Ammon's horn (tissue), 1 donor: ENCODE measurements around the gene CENPM.
A peak's percentile ranks its signal among the peaks of the same experiment; 100 is the strongest.

Source experiments
- DNase-seq: peaks from one replicate; pipeline ENCODE4 v3.0.0-alpha.2; 2016; ENCODE audit warnings: low spot score

CENPM gene

DNA sequence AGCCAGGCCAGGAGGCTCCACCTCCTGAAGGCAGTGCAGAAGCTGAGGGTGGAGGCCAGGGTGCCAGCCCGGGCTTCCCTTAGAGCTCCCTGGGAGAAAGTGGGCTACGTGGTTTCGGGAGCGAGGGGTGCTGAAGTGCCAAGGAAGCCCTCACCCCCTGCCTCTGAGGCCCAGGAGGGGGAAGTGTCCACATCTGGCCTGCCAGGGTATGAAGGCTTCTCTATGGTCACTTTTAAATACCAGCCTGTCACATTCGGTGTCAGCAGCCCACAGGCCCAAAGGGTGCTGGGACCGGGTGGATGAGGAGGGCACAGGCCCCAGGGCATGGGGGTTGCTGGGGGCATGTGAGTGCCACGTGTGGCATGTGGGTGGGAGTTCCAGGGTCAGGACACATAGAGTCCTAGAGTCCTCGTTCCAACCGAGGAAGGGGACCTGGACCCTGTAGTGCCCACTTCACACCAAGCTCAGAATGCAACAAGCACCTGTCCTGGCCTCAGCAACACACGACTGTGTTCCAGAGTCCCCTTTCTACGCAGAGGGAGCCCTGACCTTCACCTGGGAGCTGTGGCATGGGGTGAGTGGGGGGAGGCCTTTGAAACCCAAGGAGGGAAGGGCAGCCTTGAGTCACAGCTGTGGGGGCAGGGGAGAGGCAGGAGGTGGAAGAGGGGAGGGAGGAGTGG is 33.8 kb downstream of the CENPM start:
- no peak for DNase-seq

DNA sequence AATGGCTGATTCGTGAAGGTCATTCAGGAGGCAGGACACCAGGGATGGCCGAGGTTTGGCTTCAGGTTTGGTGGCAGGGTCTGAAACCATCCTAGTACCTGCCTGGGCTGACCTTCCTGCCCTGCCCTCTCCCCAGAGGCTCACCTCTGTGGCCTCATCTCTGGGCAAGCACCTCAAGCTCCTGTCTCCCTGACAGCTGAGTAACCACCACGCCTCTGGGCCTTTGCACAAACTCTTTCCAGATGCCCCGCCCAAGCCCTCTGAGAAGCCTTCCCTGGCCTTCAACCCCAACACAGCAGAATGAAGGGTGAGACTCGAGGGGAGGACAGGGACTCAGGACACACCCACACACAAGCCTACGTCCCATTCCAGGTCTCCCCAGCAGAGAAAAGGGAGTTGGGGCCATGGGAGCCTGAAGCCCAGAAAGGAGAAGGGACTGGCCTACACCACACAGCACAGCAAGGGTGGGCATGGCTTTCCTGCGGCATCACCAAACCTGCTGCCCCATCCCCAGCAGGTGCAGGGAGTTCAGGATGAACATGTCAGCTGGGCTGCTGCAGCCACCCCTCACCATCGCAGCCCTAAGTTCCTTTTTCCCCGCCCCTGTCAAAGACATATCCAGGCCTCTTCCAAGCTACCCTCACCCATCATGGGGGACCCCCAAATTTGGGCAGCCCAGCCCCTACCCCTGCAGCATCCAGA is 34.5 kb downstream of the CENPM start:
- no peak for DNase-seq

DNA sequence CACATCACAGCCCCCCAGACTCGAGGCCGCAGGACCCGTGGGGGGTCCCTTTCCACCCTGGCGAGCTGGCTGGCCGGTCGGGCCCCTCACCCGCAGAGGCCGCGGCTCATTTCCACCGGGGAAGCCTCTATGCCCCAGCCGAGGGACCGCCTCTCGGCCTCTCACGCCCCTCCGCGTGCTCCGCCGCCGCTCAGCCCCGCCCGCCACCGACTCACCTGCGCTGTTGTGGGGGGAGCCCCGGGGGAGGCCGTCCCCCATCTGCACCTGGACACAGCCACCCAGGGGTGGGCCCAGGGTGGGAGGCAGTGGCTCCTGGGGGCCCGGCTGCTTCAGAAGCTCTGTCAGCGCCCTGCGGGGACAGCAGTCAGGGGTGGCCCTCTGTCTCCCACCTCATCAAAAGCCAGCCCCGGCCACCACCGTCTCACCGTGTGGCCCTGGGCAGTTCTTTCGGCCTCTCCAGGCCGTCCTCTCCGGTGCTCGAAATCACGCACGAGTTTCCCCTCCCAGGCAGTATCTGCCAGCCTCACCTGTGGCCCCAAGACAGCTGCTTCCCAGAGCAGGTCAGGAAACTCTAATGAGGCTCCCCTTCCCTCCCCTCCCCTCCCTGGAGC is 35.8 kb downstream of the CENPM start:
- DNase-seq: no peak

DNA sequence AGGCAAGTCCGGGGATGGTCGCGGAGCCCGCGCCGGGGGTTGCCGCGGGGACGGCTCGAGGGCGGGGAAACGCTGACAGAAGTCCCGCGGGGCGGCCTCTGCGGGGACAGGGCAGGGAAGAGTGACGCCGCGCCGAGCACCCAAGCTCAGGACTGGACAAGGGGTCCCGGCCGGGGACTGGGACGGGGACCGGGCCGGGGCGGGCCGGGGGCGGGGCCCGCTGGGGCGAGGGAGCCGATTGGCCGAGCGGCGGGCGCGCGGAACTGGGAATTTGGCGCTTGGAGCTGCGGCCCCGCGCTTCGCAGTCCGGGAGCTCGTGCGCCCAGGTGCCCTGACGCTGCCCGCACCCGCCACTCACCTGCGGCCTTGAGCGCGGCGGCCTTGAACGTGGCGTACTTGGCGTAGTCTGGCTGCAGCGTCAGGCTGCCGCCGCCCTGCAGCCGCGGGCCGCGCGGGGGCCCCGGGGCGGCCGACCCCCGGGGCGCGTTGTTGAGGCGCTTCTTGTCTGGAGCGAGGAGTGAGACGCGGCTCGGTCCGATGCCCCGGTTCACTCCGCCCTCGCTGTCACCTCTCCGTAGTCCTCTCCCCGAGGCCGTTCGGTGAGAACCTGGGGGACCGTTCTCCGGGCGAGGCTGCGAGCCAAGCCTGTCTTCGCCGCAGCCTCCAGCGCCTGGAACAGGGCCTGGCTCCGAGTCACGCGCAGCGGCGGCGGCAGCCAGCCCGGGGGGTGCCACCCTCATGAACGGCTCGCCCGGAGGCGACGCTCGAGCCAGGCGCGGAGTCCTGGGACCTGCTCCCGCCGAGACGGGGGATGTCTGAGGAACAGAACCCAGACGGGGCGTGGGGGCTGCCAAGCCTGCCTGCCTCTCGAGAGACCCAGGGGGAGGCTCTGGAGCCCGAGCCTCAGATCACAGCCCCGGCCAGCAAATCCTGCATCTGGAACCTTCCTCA is 36.6 kb downstream of the CENPM start:
- DNase-seq: peak; percentile 66

DNA sequence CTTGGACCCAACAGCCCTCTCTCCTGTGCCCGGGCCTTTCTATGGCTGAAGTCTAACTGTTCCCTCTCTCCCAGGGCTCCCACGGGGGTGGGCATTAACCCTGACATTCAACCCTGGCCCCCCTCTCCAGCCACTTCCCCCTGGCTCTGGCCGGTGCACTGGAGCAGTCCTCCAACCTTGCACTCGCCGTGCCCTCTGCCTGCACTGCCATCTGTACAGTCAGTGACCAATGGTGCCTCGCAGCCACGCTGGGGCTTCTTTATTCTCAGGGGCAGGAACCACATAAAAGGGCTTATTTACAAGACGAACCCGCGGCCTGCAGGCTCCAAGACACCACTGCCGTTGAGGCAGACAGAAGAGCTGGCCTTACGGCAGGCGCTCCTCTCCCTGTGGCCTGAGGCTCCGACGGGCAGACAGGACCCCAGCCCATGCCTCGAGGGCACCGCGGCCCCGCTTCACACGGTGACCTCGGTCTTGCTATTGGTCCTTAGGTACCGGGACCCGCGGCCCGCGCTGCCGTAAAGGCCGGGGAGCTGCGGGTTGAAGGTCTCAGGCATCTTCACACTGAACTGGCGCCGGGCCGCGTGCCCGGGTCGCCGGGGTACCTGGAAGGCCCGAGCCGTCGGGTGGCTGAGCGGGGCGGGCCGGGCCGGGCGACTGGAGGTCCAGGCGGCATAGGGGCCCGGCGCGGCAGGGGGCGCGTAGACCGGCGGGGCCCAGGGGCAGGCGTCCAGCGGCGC is 37.5 kb downstream of the CENPM start:
- peak; percentile 25 for DNase-seq

DNA sequence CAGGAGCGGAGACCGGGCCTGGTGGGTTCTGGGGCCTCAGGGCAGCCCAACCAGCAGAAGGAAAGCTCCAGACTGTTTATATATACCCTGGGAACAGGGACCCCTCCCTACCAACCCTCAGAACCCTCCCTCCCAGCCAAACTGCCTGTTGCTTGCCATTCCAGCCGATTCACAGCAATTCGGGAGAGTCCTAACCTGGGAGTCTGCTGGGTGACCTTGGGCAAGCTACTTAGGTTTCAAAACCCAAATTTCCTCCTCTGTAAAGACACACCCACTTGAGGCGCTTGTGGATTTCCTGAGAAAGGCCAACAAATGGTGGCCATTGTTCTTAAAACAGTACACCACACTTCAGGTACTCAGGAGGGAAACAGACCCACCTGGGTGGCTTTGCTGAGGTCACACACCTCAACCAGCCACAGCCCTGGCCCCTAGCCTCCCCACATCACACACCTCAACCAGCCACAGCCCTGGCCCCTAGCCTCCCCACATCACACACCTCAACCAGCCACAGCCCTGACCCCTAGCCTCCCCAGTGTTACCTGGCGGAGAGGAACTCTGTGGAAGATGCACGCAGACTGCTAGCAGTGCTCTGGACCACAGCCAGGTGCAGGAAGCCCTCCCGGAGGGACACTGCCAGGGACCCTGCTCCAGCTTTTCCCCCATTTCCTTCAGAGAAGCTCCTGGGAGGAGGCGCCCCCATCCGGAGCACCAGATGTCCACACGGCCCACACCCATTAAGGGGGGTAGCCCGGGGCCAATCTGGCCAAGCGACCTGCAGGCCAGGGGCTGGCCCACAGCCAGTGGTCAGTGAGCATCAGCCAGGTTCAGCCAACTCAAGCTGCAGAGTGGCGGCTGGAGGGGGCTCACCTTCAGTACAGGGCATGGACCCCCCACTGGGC is 38.3 kb downstream of the CENPM start:
- DNase-seq: no peak

DNA sequence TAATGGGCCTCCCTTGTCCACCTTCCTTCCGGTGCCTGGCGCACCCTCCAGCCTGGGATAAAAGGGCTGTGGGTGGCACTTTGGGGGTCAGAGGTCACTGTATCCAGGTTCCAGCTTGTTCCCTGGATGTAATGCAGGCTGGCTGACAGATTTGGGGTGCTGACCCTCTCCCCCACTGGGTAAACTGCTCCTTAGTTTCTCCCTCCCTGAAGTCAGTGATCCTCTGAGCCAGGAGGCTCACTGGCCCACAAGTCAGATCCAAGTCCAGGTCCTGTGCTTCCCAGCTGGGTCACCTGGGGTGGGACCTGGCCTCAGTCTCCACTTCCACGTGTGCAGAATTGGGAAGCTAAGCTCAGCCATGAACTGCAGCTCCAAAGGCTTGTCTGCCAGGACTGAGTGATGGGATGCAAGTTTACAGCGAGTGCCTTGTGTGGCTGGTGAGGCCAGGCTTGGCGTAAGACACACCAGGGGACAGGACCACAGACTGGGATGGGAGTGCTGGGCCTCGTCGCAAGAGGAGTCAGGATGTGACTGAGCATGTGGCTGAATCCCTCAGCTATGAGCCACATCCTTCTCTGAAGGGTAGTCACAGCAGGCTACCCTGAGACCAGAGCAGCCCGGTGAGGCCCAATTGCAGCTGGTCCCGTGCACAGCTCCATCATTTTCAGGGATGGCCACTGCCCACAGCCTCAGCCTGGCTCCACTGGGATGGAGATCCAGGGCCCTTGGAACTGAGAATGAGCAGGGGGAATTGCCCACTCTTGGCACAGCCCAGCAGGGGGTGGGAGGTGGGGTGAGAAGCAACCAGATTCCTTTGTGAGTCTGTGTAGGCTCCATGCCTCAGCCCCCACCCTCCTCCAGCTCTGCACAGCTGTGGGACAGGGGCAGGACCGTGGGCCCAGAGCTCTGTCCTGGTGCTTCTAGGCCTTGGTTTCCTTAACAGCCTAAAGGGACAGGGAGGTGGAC is 39.2 kb downstream of the CENPM start:
- no peak for DNase-seq

DNA sequence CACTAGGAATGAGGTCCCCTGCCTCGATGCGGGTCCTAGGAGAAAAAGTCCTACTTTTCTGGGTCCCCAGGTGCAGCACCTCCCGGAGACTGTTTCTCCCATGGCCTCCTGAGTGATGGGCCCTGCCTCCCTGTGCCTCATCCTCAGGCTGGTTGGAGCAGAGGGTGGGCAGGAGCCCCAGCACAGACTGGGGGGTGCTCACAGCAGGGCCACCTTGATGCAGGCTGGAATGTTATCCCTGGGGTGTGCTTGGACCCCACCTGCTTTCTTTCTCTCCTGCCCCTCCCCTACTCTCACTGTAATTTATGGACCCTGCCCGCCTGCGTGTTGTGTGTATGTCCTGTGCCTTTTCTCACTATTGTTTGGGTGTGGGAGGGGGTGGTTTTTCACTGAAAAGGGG is 40.1 kb downstream of the CENPM start:
- no peak for DNase-seq

DNA sequence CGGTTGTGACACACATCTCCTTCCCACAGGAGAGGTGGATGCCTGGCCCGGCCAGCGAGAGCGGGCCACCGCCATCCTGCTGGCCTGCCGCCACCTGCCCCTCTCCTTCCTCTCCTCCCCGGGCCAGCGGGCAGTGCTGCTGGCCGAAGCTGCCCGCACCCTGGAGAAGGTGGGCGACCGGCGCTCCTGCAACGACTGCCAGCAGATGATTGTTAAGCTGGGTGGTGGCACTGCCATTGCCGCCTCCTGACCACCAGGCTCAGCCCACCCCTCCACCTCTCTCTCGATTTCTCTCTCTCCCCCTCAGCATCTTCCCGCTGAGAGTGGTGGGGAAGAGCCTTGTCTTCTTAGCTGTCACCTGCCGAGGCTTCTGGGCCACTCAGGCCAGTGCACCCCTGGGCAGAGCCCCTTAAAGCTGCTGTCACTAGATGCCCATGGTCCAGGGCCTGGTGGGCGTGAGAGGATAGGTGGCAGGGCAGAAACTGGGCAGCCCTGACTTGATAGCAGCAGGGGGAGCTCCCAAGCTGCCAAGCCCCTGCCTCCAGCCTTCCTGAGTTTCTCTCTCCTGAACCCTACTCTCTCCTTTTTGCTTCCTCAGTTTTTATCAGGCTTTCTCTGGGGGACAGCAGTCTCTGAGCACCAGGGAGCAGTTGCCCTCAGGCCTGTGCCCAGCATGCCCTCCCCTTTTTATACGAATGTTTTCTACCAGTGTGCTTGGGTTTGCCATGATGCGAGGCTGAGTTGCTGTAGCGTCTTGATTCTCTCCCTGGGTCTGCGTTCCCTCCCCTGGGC is 41.3 kb downstream of the CENPM start:
- DNase-seq: no peak

DNA sequence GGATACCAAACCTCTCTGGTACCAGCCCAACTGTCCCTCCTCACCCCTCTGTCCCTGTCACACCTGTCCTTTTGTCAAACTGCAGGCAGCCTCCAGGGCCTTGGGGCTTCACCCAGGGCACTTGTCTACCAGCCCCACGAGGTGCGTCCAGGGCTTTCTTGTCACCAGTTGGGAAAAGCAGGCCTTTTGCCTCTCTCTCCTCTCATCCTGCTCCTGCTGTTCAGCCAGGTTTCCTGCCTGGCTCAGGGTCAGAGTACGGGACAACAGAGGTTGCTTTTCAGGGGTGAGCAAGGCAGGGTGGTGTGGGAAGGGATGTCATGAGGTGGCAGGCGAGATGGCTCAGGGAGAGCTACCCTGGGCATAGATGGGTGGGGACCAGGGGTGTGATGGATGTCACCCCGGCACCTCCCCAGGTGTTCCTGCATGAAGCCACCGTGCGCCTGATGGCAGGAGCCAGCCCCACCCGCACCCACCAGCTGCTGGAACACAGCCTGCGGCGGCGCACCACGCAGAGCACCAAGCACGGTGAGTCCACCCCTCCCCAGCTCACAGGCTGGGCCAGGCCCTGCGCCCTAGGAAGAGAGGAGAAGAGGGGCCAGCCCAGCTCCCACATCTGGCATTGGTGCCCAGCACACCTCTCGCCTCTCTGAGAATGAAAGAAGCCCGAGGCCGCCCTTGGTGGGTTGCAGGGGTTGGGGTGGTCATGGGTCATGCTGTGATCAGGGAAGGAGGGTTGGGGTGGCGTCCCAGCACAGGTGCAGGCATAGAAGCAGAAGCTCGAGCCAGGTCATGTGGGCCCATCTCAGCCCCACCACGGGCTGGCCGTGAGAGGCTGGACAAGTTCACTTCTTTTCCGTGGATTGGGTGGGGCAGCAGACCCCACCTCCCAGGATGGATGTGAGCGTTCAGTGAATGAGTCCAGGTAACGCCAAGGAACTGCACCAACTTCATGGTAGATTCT is 42.2 kb downstream of the CENPM start:
- no peak for DNase-seq

DNA sequence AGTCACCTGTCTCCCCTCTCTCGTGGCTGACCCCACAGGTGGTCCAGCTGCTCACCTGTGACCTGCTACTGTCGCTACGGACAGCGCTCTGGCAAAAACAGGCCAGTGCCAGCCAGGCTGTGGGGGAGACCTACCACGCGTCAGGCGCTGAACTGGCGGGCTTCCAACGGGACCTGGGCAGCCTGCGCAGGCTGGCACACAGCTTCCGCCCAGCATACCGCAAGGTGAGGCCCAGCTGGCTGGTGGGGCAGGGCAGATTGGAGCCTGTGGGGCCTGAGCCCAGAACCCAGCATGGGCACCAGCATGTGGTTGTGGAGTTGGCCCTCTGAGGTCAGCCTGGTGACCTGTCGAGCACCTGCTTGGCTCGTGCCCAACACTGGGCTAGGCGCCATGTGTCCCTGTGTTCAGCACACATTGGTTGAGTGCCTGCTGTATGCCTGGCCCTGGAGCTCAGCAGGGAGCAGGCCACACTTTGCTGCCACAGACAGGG is 44.0 kb downstream of the CENPM start:
- DNase-seq: no peak

DNA sequence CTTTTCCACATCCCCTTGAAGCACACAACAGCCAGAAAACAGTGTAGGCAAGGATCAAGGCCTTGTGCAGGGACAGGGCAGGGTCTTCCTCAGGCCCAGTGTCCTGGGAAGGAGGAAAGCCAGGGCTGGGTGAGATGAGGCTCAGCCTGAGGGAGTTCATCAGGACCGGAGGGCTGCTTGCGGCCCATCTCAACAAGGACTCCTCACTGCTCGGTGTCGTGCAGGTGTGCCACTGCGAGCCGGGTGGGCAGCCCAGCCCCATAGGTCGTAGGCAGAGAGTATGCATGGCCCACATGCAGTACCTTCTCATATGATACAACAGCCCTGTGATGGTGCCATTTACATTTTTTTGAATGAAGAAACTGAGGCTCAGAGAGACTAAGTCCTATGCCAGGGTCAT is 44.9 kb downstream of the CENPM start:
- DNase-seq: no peak

DNA sequence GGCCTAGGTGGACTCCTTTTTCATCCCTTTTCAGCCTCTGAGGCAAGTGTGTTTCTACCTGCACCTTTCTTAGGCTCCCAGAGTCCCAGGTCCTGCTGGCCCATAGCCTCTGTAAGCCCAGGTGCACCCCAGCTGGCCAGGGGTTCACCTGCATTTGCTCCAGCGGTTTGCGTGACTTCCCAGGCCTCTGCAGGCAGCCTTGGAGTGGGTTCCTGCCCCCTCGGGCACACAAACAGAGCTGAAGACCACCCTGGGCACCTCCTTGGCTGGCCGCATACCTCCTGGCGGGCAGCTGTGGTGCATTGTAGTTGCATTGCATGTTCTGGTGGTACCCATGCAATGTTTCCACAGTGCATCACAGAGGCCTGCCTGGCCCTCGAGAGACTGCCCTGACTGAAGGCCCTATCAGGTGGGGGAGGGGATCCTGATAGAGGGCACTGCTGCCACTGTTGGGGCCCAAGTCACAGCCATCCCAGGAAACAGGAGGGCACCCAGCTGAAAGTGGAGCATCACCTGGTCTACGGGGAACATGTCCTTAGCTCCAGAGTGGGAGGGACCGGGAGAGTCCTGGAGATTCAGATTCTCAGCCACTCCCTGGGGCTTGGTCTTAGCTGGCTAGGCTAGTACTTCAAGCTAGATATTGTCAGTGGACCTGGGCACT is 46.2 kb downstream of the CENPM start:
- no peak for DNase-seq

DNA sequence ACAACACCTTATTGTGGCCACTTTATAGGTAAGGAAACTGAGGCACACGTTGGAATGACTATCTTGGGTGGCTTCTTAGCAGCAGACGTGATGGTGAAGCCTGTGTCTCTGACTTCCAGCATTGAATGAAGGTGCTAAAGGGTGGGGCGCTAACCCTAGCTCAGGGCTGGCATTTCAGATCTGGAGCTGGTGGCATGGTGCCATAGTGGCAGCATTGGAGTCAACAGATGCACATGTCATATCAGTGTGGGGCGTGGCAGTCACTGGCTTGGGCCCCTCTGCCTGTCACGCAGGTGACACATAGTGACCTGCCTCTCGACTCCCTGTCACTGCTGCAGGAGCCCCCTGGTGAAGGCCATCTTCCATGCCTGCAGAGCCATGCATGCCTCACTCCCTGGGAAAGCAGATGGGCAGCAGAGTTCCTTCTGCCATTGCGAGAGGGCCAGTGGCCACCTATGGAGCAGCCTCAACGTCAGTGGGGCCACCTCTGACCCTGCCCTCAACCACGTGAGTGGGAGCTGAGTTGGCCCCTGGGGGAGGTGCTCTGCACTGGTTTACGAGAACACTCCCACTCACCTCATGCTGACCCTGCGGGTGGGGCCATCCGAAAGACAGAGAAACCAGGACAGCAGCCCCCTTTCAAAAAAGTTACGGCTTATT is 46.8 kb downstream of the CENPM start:
- no peak for DNase-seq

DNA sequence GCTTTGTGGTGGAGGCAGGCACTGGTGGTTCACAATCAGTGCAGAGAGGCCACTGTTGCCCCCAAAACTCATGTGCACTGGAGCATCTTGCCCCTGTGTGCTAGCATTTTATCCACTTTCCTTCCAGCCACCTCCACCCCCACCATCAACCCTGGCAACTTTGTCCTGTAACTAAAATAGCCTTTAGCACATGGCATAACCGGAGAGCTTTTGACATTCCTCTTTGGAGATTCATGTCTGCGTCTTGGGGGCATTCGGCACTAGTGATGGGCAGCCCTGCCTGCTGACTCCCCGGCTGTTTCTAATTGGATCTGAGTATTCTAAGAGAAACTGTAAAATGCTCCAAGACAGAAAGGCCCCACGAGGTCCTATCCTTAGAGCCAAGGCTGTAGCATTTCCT is 47.8 kb downstream of the CENPM start:
- DNase-seq: no peak

DNA sequence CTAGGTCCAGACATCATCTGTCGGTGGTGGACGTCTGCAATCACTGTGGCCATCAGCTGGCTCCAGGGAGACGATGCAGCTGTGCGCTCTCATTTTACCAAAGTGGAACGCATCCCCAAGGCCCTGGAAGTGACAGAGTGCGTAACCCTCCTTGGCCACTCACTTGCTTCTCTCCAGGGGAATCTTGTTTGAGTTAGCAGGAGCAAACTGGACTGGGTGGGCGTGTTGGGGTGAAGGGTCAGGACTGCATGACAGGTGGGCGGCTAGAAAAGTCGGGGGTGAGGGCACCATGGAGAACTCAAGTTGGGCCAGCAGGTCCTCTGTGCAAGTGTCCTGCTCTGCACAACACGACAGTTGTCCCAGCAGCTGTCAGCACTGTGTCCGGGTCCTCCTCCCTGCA is 48.3 kb downstream of the CENPM start:
- DNase-seq: no peak
